Transverse colon (tissue), 4 donors: ENCODE data around the gene APOB. TPM values are rescaled to one million over a fixed set of nuclear protein-coding genes. Genes with fewer than 3 reads are reported as not detected.

ENCODE experiments used
- DNase-seq: peaks from one replicate; pipeline ENCODE4 v3.0.0-alpha.2; 2019
- H3K27ac ChIP-seq, 4 donors: fragments of 200-600 bp; sonication (generic); 2 replicates each; pipeline ENCODE4 v1.5.1; 2016 to 2018; ENCODE audit warnings: inconsistent platforms in 4 of 4
- H3K27me3 ChIP-seq: fragments of 200-600 bp; sonication (generic); 2 replicates; pipeline ENCODE4 v1.5.1; 2017; ENCODE audit warnings: inconsistent platforms
- H3K36me3 ChIP-seq, 4 donors: fragments of 200-600 bp; sonication (generic); 2 replicates each; pipeline ENCODE4 v1.5.1; 2017 to 2019; ENCODE audit warnings: inconsistent platforms in 4 of 4
- H3K4me1 ChIP-seq, 4 donors: fragments of 200-600 bp; sonication (generic); 2 replicates each; pipeline ENCODE4 v1.5.1; 2017 to 2020; ENCODE audit warnings: inconsistent platforms in 4 of 4
- H3K4me3 ChIP-seq, 4 donors: fragments of 200-600 bp; sonication (generic); 1 replicate in 1 of 4; 2 replicates in 3 of 4; pipeline versions ENCODE4 v1.5.1 to v1.6.1; 2017 to 2019; ENCODE audit warnings: inconsistent platforms in 4 of 4
- H3K9me3 ChIP-seq, 2 donors: fragments of 200-600 bp; sonication (generic); 2 replicates each; pipeline ENCODE4 v1.5.1; 2017 to 2019; ENCODE audit warnings: inconsistent platforms in 2 of 2
- EP300 ChIP-seq: sonication (generic); formaldehyde crosslinking; IDR thresholded peaks from one replicate; pipeline ENCODE4 v1.6.1; 2017; ENCODE audit warnings: antibody characterized with exemption, low read depth
- POLR2A ChIP-seq: fragments of 450-650 bp; IDR thresholded peaks from one replicate; pipeline ENCODE4 v1.6.1; 2016; ENCODE audit warnings: antibody characterized with exemption, mild to moderate bottlenecking, moderate library complexity
- POLR2AphosphoS5 ChIP-seq, 3 donors: sonication (generic); formaldehyde crosslinking; IDR thresholded peaks; one replicate each; pipeline ENCODE4 v1.6.1; 2016; ENCODE audit warnings: antibody characterized with exemption in 3 of 3
- WGBS, 2 donors: methylation state at CpG; one replicate each; pipeline ENCODE4 v1.1.5; 2018; ENCODE audit warnings: low coverage in 1 of 2; 5-methylcytosine and 5-hydroxymethylcytosine counted together
- in situ Hi-C, 4 donors: fragments of 200-750 bp; cut with MboI; loops; one replicate each; pipeline versions ENCODE4 v1.15.0 to v1.15.1; 2017; ENCODE audit warnings: low sequenced_read_pairs in 3 of 4, low pct_ligation_motif_present in 1 of 4, low pct_unique_long_range_greater_than_20kb in 1 of 4
- intact Hi-C: fragments of 100-400 bp; cut with DNase I; formaldehyde crosslinking; loops from one replicate; pipeline ENCODE4 v1.15.1; 2023; ENCODE audit warnings: low total_unique reads
- total RNA-seq, 4 donors: library from RNA; depleted of rRNA; stranded (reverse); fragments of >200 nt; gene quantifications; one replicate each; pipeline ENCODE4 v1.1.0, GENCODE V29; 2016
- TF ChIP-seq, protein P1 (sequence below), 5 experiments: fragments of 200-600 bp in 3 of 5; fragments of 450-650 bp in 2 of 5; sonication (generic) in 3 of 5; IDR thresholded peaks; 1 replicate in 2 of 5; 2 replicates in 3 of 5; pipeline ENCODE4 v1.5.1; 2016 to 2017; ENCODE audit warnings: antibody characterized with exemption in 5 of 5, inconsistent platforms in 3 of 5, mild to moderate bottlenecking in 2 of 5, moderate library complexity in 1 of 5

The APOB gene
- total RNA-seq, 4 donors from 2014 or later: 0.55 to 0.95 (median 0.67) TPM

GRCh38 chr2:20999906-21000645 lies 43.8 kb downstream of the APOB start:
- Histone ChIP-seq H3K4me3 (no peak overlapping the region), H3K36me3 (no peaks in the 10 kb centered on the region), H3K9me3 (no peaks in the 10 kb centered on the region), H3K27ac (no peak overlapping the region), H3K27me3 (no peaks in the 10 kb centered on the region), H3K4me1 (no peaks in the 10 kb centered on the region)
- intact Hi-C loops (no loop called here), in situ Hi-C loops (loop anchor here in 1 of 4 donors (25.0 kb wide), 1 partner anchor 112 kb away; the partner anchor contains the start of gene TDRD15)
- no peak for TF ChIP-seq POLR2A
- TF ChIP-seq, protein P1, sequence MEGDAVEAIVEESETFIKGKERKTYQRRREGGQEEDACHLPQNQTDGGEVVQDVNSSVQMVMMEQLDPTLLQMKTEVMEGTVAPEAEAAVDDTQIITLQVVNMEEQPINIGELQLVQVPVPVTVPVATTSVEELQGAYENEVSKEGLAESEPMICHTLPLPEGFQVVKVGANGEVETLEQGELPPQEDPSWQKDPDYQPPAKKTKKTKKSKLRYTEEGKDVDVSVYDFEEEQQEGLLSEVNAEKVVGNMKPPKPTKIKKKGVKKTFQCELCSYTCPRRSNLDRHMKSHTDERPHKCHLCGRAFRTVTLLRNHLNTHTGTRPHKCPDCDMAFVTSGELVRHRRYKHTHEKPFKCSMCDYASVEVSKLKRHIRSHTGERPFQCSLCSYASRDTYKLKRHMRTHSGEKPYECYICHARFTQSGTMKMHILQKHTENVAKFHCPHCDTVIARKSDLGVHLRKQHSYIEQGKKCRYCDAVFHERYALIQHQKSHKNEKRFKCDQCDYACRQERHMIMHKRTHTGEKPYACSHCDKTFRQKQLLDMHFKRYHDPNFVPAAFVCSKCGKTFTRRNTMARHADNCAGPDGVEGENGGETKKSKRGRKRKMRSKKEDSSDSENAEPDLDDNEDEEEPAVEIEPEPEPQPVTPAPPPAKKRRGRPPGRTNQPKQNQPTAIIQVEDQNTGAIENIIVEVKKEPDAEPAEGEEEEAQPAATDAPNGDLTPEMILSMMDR (IDR thresholded peaks at IDR 0.05): no peak
- TF ChIP-seq POLR2AphosphoS5 (IDR thresholded peaks at IDR 0.05): no peak
- no peak for TF ChIP-seq EP300
- no peak for DNase-seq
- WGBS, 2 donors: 80 to 82% methylated on average over 4 of the region's 4 CpGs

DNA sequence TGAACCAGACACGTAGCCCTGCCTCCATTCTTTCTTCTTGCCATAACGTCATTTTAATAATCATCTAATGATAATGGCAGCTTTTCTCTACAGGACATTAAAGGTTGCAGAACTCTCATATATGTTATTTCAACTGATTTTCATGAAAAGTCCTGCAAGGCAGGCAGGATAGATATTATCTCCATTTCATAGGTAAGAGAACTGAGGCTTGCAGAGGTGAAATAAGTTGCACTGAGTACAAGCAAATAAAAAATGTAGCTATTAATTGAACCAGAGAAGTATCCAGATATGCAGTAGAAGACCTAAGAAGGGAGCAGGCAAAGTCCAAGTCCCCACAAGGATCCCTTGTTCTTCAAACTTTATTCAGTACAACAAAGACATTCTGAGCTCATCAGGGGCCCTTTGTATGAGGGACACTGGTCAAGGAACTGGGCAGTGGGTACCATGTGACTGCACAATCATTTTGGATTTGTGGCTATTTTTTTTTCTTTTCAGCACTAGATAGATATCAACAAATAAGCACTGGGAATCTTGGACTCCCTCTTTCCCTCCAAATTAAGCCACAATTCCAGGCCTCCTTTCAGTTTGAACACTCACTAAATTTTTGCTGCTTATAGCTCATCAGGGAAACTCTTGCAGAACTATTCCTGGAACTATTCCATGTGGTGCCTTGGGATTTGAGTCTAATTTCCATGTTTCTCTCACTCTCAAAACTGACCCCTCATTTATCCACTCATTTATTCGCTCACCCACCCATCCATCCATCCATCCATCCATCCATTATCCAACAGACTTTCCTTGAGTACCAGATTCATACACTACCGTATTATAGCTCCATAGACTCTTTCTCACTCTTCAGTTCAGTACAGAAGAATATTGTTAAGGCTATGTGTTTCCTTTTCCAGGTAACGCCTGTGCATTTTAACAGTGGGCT lies 44.6 kb downstream of the APOB start:
- 78 to 87% methylated on average over 3 to 5 of the region's 5 CpGs for WGBS, 2 donors
- Histone ChIP-seq H3K36me3 (no peaks in the 10 kb centered on the region), H3K27ac (no peak overlapping the region), H3K4me3 (no peak overlapping the region), H3K4me1 (no peaks in the 10 kb centered on the region), H3K9me3 (no peaks in the 10 kb centered on the region), H3K27me3 (no peaks in the 10 kb centered on the region)
- no peak for DNase-seq
- TF ChIP-seq EP300 (no peak), POLR2A (no peak), POLR2AphosphoS5 (IDR thresholded peaks at IDR 0.05) (no peak)
- TF ChIP-seq, protein P1 (IDR thresholded peaks at IDR 0.05): no peak
- in situ Hi-C loops: no loop called here
- intact Hi-C loops: no loop called here

GRCh38 chr2:20997953-20998722 lies 45.7 kb downstream of the APOB start:
- Histone ChIP-seq H3K36me3 (no peaks in the 10 kb centered on the region), H3K4me1 (no peaks in the 10 kb centered on the region), H3K27ac (no peak overlapping the region), H3K9me3 (no peaks in the 10 kb centered on the region), H3K27me3 (no peaks in the 10 kb centered on the region), H3K4me3 (no peak overlapping the region)
- in situ Hi-C loops (no loop called here), intact Hi-C loops (no loop called here)
- no peak for DNase-seq
- TF ChIP-seq POLR2A: no peak
- TF ChIP-seq EP300: no peak
- TF ChIP-seq POLR2AphosphoS5 (IDR thresholded peaks at IDR 0.05): no peak
- TF ChIP-seq, protein P1 (IDR thresholded peaks at IDR 0.05): no peak
- 70 to 72% methylated on average over 7 of the region's 7 CpGs for WGBS, 2 donors

DNA sequence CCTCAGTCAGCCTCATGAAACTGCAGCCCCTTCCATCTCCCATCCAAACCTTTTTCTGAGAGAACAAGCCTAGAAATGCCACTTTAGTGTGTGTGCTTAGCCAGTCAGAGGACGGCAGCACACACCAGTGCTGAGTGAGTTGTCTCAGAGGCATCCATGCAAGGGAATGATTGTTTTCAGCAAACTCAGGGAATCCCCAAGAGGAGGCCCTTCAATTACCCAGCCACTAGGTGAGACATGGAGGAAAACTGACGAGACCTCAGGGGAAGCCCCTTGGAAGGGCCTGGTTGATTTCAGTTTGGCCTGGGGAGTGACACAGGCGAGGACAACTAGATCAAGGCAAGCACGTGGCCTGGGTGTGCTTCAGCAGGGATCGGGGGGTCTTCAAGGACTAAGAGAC lies 49.7 kb downstream of the APOB start:
- TF ChIP-seq, protein P1 (IDR thresholded peaks at IDR 0.05): no peak
- TF ChIP-seq EP300 (no peak), POLR2A (no peak), POLR2AphosphoS5 (IDR thresholded peaks at IDR 0.05) (no peak)
- intact Hi-C loops: no loop called here
- Histone ChIP-seq H3K9me3 (no peaks in the 10 kb centered on the region), H3K36me3 (no peaks in the 10 kb centered on the region), H3K4me3 (no peak overlapping the region), H3K4me1 (no peaks in the 10 kb centered on the region), H3K27ac (no peak overlapping the region), H3K27me3 (no peaks in the 10 kb centered on the region)
- WGBS, 2 donors: 53 to 100% methylated on average over 3 to 5 of the region's 5 CpGs
- in situ Hi-C loops: no loop called here
- DNase-seq: no peak
